ENCODE measurements around the gene SLC49A3. TPM values are rescaled to one million over a fixed set of nuclear protein-coding genes. Genes with fewer than 3 reads are reported as not detected.
"Not testable (repeated sequence)": the region's sequence is repeated elsewhere in the genome, so short reads cannot be mapped to it uniquely, and the experiment has no call there.

The SLC49A3 gene
- total RNA-seq, 4 donors from 2014 or later: 9.4 to 21.1 (median 19.0) TPM

GRCh38 chr4:710916-711315 is 22.0 kb upstream of the SLC49A3 start:
- ATAC-seq (ENCODE audit: low FRiP score): no peak
- DNase-seq (ENCODE audit: low spot score): no peak
- no peak for TF ChIP-seq CTCF (IDR thresholded peaks at IDR 0.05)

- DNase-seq (ENCODE audit: low spot score) (no peak), ATAC-seq (ENCODE audit: low FRiP score) (no peak)
- no peak for TF ChIP-seq CTCF (IDR thresholded peaks at IDR 0.05)
These were observed 21.2 kb upstream of the SLC49A3 start for GRCh38 chr4:710116-710515.

GRCh38 chr4:709348-709747 is 20.4 kb upstream of the SLC49A3 start:
- no peak for TF ChIP-seq CTCF (IDR thresholded peaks at IDR 0.05)

GRCh38 chr4:708631-708933 is 19.6 kb upstream of the SLC49A3 start:
- no peak for TF ChIP-seq CTCF (IDR thresholded peaks at IDR 0.05)
- no peak for DNase-seq (ENCODE audit: low spot score)
- ATAC-seq (ENCODE audit: low FRiP score): no peak

More at GRCh38 chr4:709348-709747, 20.4 kb upstream of the SLC49A3 start:
- DNase-seq (ENCODE audit: low spot score) (no peak), ATAC-seq (ENCODE audit: low FRiP score) (no peak)

- no peak for TF ChIP-seq CTCF (IDR thresholded peaks at IDR 0.05)
- DNase-seq (ENCODE audit: low spot score) (no peak), ATAC-seq (ENCODE audit: low FRiP score) (no peak)
These were observed 19.1 kb upstream of the SLC49A3 start for GRCh38 chr4:707929-708630.

GRCh38 chr4:706834-707598 is 18.1 kb upstream of the SLC49A3 start:
- ATAC-seq (ENCODE audit: low FRiP score): no peak
- no peak for TF ChIP-seq CTCF (IDR thresholded peaks at IDR 0.05)
- no peak for DNase-seq (ENCODE audit: low spot score)

- DNase-seq (ENCODE audit: low spot score): not testable (repeated sequence)
- peak; percentile 6 for ATAC-seq (ENCODE audit: low FRiP score)
These were observed 17.2 kb upstream of the SLC49A3 start for GRCh38 chr4:706083-706633.

All from omental fat pad (tissue), 4 donors.